Measurements from ENCODE around the gene CCDC68. TPM values are rescaled to one million over a fixed set of nuclear protein-coding genes. Genes with fewer than 3 reads are reported as not detected.

CCDC68 gene
- total and polyA plus RNA-seq, 2 experiments from 2014 or later = 0.11 to 0.18 TPM

- no peaks in the 10 kb centered on the region for H3K36me3 ChIP-seq (ENCODE audit: low read depth)
- in situ Hi-C loops (cut with MboI) = no loop called here
- no peak overlapping the region for H3K4me2 ChIP-seq (ENCODE audit: unreplicated experiment)
- no peak overlapping the region for H2AFZ ChIP-seq
- H3K9ac ChIP-seq = no peak overlapping the region
- no peaks in the 10 kb centered on the region for H3F3A ChIP-seq (ENCODE audit: insufficient read depth)
- no peak for DNase-seq
- no peaks in the 10 kb centered on the region for H3K9me2 ChIP-seq (ENCODE audit: insufficient read depth)
- H3K4me1 ChIP-seq (ENCODE audit: insufficient read depth) = no peaks in the 10 kb centered on the region
- 81 to 84% methylated on average over 6 of the region's 6 CpGs for WGBS, 2 experiments (ENCODE audit: low coverage in 1 of 2, low lambda C conversion rate in 2 of 2, missing lambda C conversion rate in 2 of 2)
- H3K9me3 ChIP-seq (ENCODE audit: low read depth) = no peaks in the 10 kb centered on the region
- no peak overlapping the region for H3K27ac ChIP-seq
- no peaks in the 10 kb centered on the region for H4K20me1 ChIP-seq (ENCODE audit: insufficient read depth)
- no peak for TF ChIP-seq EZH2 (IDR thresholded peaks at IDR 0.05; ENCODE audit: insufficient read depth, poor library complexity, severe bottlenecking)
- TF ChIP-seq EZH2phosphoT487 (IDR thresholded peaks at IDR 0.05; ENCODE audit: insufficient read depth, low read depth) = no peak
- H3K4me3 ChIP-seq = no peak overlapping the region
- H3K27me3 ChIP-seq (replicated peaks; ENCODE audit: insufficient read depth) = no peaks in the 10 kb centered on the region
- H3K79me2 ChIP-seq (ENCODE audit: insufficient read depth) = no peaks in the 10 kb centered on the region
Measured at GRCh38 chr18:54852780-54853675, 106.2 kb downstream of the CCDC68 start.

Other genes starting within 250 kb of the CCDC68 start
- 0.13 and 0.54 TPM in 2 replicates for gene RAB27B, start 131.0 kb downstream of the CCDC68 start, total RNA-seq (2014; rRNA removed; shearing (Covaris generic))
- gene RAB27B, start 131.0 kb downstream of the CCDC68 start, polyA plus RNA-seq (2016; fragmentation: Nextera tagmentation; extraction: Ambion mirVana) = 0.18 and 0.45 TPM in 2 replicates

All from GM23248 (cell line).